AG04449 (cell line): ENCODE data around the gene MFN2.

ENCODE experiments used
- CTCF ChIA-PET: fragments of 350-600 bp; formaldehyde crosslinking; extraction: SDS; loops from one replicate; lab custom pipeline; 2021; ENCODE audit warnings: antibody characterized with exemption; lab: Yijun Ruan, JAX
- POLR2A ChIA-PET: fragments of 400-600, 350-600 bp; formaldehyde crosslinking; extraction: SDS; loops from one replicate; lab custom pipeline; 2020; ENCODE audit warnings: antibody characterized with exemption, inconsistent platforms; lab: Yijun Ruan, JAX
- DNase-seq: peaks from one replicate; pipeline ENCODE4 v3.0.0-alpha.2; 2010; ENCODE audit warnings: low read depth, low spot score
- H3K4me3 ChIP-seq: 2 replicates; pipeline ENCODE4 v1.5.1; 2011; ENCODE audit warnings: low read depth, mild to moderate bottlenecking, control low read depth, low read length
- CTCF ChIP-seq: IDR thresholded peaks from one replicate; pipeline ENCODE4 v1.5.1; 2011; ENCODE audit warnings: mild to moderate bottlenecking, moderate library complexity, low read length, control low read depth, inconsistent platforms; ENCODE audit not compliant: insufficient read depth; ENCODE audit errors: missing control alignments

Gene MFN2

GRCh38 chr1:12057940-12058687 is 77.9 kb downstream of the MFN2 start:
- no peak for DNase-seq
- TF ChIP-seq CTCF, result no peak
- H3K4me3 ChIP-seq, result no peak overlapping the region
- ChIA-PET CTCF (no interaction called here), POLR2A (no interaction called here)

DNA sequence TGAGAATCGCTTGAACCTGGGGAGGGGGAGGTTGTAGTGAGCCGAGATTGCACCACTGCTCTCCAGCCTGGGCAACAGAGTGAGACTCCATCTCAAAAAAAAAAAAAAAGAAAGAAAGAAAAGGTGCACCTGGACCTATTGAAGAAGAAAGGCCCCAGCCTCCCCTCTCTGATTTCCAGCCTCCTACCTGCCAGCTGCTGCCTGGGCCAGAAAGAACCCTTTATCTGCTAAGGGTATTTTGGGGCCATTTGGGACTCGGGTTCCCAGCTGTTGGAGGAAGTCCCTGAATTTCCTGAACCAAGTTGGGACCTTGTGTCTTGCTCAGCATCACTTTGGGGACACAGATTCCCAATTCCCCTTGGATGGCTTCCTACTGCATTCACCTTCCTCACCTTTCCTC is 79.0 kb downstream of the MFN2 start:
- TF ChIP-seq CTCF, result no peak
- CTCF ChIA-PET, result interaction anchor here (0.7 kb wide), 1 partner anchor 170 kb away, joined by 3 read pairs; no protein-coding TSS in a partner anchor
- POLR2A ChIA-PET, result interaction anchor here (0.6 kb wide), 1 partner anchor 17 kb away, joined by 3 read pairs; no protein-coding TSS in a partner anchor
- H3K4me3 ChIP-seq, result no peak overlapping the region
- DNase-seq, result no peak

GRCh38 chr1:12059722-12060464 is 79.6 kb downstream of the MFN2 start:
- no peak overlapping the region for H3K4me3 ChIP-seq
- no peak for DNase-seq
- no peak for TF ChIP-seq CTCF
- ChIA-PET POLR2A (no interaction called here), CTCF (interaction anchor here (0.7 kb wide), 1 partner anchor 169 kb away, joined by 3 read pairs; no protein-coding TSS in a partner anchor)

GRCh38 chr1:12060500-12060899 is 80.3 kb downstream of the MFN2 start:
- DNase-seq, result no peak
- H3K4me3 ChIP-seq, result no peak overlapping the region
- ChIA-PET POLR2A (no interaction called here), CTCF (no interaction called here)
- no peak for TF ChIP-seq CTCF
